Ovary (tissue), 9 donors: ENCODE results near the gene ATP9A. TPM values are rescaled to one million over a fixed set of nuclear protein-coding genes. Genes with fewer than 3 reads are reported as not detected.

Experiments used
- DNase-seq, 5 donors: peaks; one replicate each; pipeline ENCODE4 v3.0.0-alpha.2; 2019 to 2020
- H3K27ac ChIP-seq, 2 donors: fragments of 200-600 bp; one replicate each; pipeline versions ENCODE4 v1.5.1 to v1.8.0; 2019 to 2022
- H3K27me3 ChIP-seq: fragments of 200-600 bp; one replicate; pipeline ENCODE4 v1.8.0; 2022
- H3K36me3 ChIP-seq: fragments of 200-600 bp; sonication (generic); one replicate; pipeline ENCODE4 v1.5.1; 2019
- H3K4me1 ChIP-seq: one replicate; pipeline ENCODE4 v1.8.1; 2013; ENCODE audit warnings: mild to moderate bottlenecking, moderate library complexity; ENCODE audit not compliant: insufficient read depth
- H3K4me3 ChIP-seq: fragments of 200-600 bp; sonication (generic); one replicate; pipeline ENCODE4 v1.5.1; 2017
- H3K9me3 ChIP-seq, 2 donors: fragments of 200-600 bp in 1 of 2; sonication (generic) in 1 of 2; one replicate each; pipeline versions ENCODE4 v1.5.1 to v1.8.1; 2013 to 2019; ENCODE audit warnings: mild to moderate bottlenecking in 1 of 2, moderate library complexity in 1 of 2
- EP300 ChIP-seq: sonication (generic); formaldehyde crosslinking; IDR thresholded peaks from one replicate; pipeline ENCODE4 v1.6.1; 2017; ENCODE audit warnings: antibody characterized with exemption
- POLR2A ChIP-seq: fragments of 450-650 bp; IDR thresholded peaks from one replicate; pipeline ENCODE4 v1.6.1; 2017; ENCODE audit warnings: antibody characterized with exemption, mild to moderate bottlenecking, moderate library complexity
- WGBS, 3 donors: extraction: QIAGEN DNeasy Blood & Tissue Kit in 1 of 3; methylation state at CpG; one replicate each; pipeline versions ENCODE4 v1.1.5 to v1.1.7; 2013 to 2017; 5-methylcytosine and 5-hydroxymethylcytosine counted together
- intact Hi-C, 4 donors: fragments of 100-400 bp; cut with DNase I; formaldehyde crosslinking; loops; one replicate each; pipeline versions ENCODE4 v1.11.0 to v1.15.1; 2022 to 2023
- polyA plus RNA-seq, 2 donors: library from polyadenylated mRNA; stranded (reverse); fragments of 200-250 nt in 1 of 2; fragments of 350-450 nt in 1 of 2; fragmentation: Illumina TruSeq in 1 of 2; extraction: RNeasy Lipid Tissue Mini Kit (QIAGEN cat#74804) in 1 of 2; gene quantifications; one replicate each; pipeline ENCODE4 v1.2.3, GENCODE V29; 2013 to 2014
- total RNA-seq, 7 donors: library from RNA; depleted of rRNA in 2 of 7; stranded (reverse); fragments of >200 nt in 2 of 7; fragmentation: NEBNext Ultra II Directional in 3 of 7; extraction: Animal tissue kit (Norgen Biotek cat#: 25700) in 3 of 7; gene quantifications; one replicate each; pipeline versions ENCODE4 v1.1.0 to v1.2.4, GENCODE V29; 2016 to 2023
- TF ChIP-seq, protein P1 (sequence below), 3 donors: fragments of 450-650 bp in 2 of 3; fragments of 200-600 bp in 1 of 3; IDR thresholded peaks; one replicate each; pipeline versions ENCODE4 v1.5.1 to v1.8.0; 2016 to 2022; ENCODE audit warnings: antibody characterized with exemption in 3 of 3, mild to moderate bottlenecking in 1 of 3
- donor health status: DM: no; HTN: no; CAD: no; lungs with moderate emphysema.
- donor health status: DM: no; HTN: no; CAD: no.
- donor health status: Bipolar disorder and iron deficiency.
- donor health status: DM: yes; HTN: yes; CAD: no.
- donor health status: DM: no; HTN: no; CAD: no.
- donor health status: DM: yes; HTN: yes; CAD: no.

ATP9A gene
- total and polyA plus RNA-seq, 9 donors: 12.9 to 44.6 (median 29.2) TPM

DNA sequence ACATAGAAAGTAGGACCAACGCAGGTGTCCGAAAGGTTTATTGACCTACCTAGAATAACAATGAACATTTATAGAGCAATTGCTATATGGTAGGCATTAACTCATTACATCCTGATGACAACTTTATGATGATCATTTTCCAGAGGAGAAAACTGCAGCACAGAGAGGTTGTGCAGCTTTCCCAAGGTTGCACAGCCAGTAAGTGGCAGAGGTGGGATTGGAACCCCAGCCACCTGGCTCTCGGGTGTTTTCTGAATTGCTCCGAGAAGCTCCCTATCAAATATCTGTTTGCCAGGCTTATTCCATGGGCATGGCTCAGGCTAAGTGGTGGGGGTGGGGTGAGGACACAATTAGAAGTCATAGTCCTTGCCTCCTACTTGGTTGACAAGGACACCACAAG is 201.6 kb downstream of the ATP9A start:
- no peaks in the 10 kb centered on the region for H3K36me3 ChIP-seq
- TF ChIP-seq EP300 (no peak), POLR2A (no peak)
- TF ChIP-seq, protein P1, sequence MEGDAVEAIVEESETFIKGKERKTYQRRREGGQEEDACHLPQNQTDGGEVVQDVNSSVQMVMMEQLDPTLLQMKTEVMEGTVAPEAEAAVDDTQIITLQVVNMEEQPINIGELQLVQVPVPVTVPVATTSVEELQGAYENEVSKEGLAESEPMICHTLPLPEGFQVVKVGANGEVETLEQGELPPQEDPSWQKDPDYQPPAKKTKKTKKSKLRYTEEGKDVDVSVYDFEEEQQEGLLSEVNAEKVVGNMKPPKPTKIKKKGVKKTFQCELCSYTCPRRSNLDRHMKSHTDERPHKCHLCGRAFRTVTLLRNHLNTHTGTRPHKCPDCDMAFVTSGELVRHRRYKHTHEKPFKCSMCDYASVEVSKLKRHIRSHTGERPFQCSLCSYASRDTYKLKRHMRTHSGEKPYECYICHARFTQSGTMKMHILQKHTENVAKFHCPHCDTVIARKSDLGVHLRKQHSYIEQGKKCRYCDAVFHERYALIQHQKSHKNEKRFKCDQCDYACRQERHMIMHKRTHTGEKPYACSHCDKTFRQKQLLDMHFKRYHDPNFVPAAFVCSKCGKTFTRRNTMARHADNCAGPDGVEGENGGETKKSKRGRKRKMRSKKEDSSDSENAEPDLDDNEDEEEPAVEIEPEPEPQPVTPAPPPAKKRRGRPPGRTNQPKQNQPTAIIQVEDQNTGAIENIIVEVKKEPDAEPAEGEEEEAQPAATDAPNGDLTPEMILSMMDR (IDR thresholded peaks at IDR 0.05): no peak
- WGBS, 3 donors: 91 to 92% (median 92%) methylated on average over 4 of the region's 4 CpGs
- no peaks in the 10 kb centered on the region for H3K9me3 ChIP-seq
- no peak overlapping the region for H3K4me3 ChIP-seq
- H3K27ac ChIP-seq: no peak overlapping the region
- intact Hi-C loops: loop anchor here in 2 of 4 donors (10.0 kb wide), 2 partner anchors 72 to 112 kb away; no protein-coding TSS in a partner anchor
- H3K27me3 ChIP-seq: no peaks in the 10 kb centered on the region
- no peak for DNase-seq
- peaks cover 7% of the 10 kb centered on the region for H3K4me1 ChIP-seq

DNA sequence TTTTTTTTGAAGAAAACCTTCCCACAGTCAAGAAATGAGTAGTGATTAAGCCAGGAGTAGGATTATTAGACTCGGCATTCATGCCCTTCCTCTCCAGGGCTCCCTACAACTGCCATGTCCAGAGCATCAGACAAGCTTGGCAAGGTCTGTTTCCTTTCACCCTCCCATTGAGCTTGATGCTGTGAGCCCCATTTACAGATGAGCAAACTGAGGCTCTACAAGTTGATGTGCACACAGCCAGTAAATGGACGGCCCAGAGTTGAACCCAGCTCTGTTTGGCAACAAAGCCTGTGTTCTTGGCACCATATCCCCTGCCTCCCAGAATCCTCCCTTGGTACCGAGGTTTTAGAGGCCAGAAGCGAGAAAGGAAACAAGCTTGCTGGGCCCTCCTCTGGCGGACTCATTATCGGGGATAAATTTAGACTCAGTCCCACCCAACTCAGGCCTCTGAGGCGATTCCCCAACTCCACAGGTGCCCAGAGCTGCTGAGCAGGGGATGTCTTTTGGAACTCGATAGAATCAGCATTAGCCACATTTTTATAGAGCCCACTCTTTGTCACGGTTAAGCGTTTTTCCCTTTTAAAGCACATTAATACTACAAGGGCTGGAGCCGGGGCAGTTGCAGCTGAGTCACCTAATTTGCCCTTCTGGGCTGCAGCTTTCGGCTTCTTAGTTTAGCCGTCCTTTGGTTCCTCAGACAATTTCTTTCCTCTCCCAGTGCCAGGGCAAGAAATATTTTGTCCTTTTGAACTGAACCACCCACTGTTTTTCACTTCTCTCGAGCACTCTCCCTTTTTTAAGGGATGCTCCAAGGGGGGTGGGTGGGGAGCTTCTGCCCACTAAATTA is 202.7 kb downstream of the ATP9A start:
- intact Hi-C loops: loop anchor here in 2 of 4 donors (10.0 kb wide), 2 partner anchors 71 to 111 kb away; no protein-coding TSS in a partner anchor
- Histone ChIP-seq H3K27ac (no peak overlapping the region), H3K4me3 (no peak overlapping the region), H3K4me1 (peaks cover 9% of the 10 kb centered on the region), H3K9me3 (no peaks in the 10 kb centered on the region), H3K27me3 (no peaks in the 10 kb centered on the region), H3K36me3 (no peaks in the 10 kb centered on the region)
- no peak for DNase-seq
- no peak for TF ChIP-seq POLR2A
- TF ChIP-seq EP300: no peak
- TF ChIP-seq, protein P1 (IDR thresholded peaks at IDR 0.05): no peak
- WGBS, 3 donors: 16 to 24% (median 19%) methylated on average over 14 of the region's 14 CpGs

DNA sequence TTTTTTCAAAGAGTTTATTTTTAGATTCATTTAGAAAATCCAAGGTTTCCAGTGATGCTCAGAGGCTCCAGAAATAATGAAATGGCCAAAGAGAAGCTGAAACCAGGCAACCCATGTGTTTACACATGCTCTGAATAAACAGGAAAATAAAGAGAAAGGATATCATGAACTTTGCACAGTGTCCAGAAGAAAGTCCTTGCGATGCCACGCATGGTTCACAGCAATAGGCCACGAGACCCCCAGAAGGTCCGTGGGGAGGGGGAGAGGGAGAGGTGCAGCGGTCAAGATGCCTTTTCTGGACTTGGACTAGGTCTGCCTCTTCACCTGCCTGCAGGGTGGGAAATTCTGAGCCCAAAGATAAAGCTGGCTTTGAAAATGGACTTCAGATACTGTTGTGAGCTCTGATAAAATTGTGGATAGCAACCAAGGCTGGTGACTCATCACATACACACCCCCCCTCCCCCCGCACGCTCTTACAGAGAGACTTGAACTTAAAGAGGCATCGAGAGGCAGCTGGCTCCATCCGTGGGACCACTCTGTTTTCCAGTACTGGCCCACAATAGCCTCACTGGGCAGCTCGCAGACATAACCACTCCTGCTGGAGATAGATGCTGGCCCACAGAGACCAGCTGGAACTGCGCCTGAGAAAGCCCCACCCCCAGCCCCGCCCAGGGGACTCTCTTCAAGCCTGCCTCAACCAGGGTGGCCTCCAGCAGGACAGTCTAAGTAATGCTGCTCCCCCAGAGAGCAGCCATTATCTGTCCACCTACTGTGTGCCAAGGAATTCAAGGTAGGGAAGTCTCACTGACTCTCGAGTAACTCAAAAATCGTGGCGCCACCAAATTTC is 204.5 kb downstream of the ATP9A start:
- intact Hi-C loops: loop anchor here in 3 of 4 donors (5.0 to 10.0 kb wide), 4 partner anchors 69 to 1296 kb away; no protein-coding TSS in a partner anchor
- DNase-seq: peak; percentile 62 to 83 (median 73)

DNA sequence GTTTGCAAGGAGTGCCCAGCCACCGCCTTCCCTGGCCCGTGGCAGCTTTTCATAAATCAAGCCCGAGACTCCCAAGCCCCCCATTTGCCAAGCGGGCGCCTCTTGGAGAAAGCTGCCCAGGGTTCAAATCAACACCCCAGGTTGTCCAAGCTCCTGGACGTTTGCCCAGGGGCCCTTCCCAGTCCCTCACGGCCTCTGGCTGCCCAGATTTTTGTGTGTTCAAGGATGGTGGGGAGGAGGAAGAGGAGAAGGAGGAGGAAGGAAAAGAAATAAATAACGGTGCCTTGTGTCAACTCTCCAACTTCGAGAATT is 205.1 kb downstream of the ATP9A start:
- Histone ChIP-seq H3K9me3 (no peaks in the 10 kb centered on the region), H3K4me1 (peaks cover 11% of the 10 kb centered on the region), H3K36me3 (no peaks in the 10 kb centered on the region), H3K27ac (peak overlapping the region; percentile 88 to 96), H3K27me3 (no peaks in the 10 kb centered on the region), H3K4me3 (peak overlapping the region; percentile 50)
- intact Hi-C loops: loop anchor here in 3 of 4 donors (5.0 to 10.0 kb wide), 4 partner anchors 68 to 1296 kb away; no protein-coding TSS in a partner anchor
- DNase-seq: peak in 1 of 5 donors; percentile 79
- TF ChIP-seq, protein P1 (IDR thresholded peaks at IDR 0.05): no peak
- TF ChIP-seq POLR2A: no peak
- no peak for TF ChIP-seq EP300
- 0 to 1% (median 0%) methylated on average over 9 of the region's 9 CpGs for WGBS, 3 donors

More for the DNA sequence above, 204.5 kb downstream of the ATP9A start:
- Histone ChIP-seq H3K4me3 (peak overlapping the region; percentile 50), H3K36me3 (no peaks in the 10 kb centered on the region), H3K9me3 (no peaks in the 10 kb centered on the region), H3K4me1 (peaks cover 11% of the 10 kb centered on the region), H3K27me3 (no peaks in the 10 kb centered on the region), H3K27ac (peak overlapping the region; percentile 88 to 96)
- 19 to 24% (median 21%) methylated on average over 15 of the region's 15 CpGs for WGBS, 3 donors
- TF ChIP-seq, protein P1 (IDR thresholded peaks at IDR 0.05): no peak
- TF ChIP-seq POLR2A: no peak
- no peak for TF ChIP-seq EP300
